GM13976 (cell line): ENCODE data around the gene SOS1.
"Not testable (repeated sequence)": the region's sequence is repeated elsewhere in the genome, so short reads cannot be mapped to it uniquely, and the experiment has no call there.

Experiments
- DNase-seq: peaks from one replicate; pipeline ENCODE4 v3.0.0; 2012; ENCODE audit warnings: low spot score
- in situ Hi-C: fragments of 300-500 bp; cut with MboI; formaldehyde crosslinking; loops from one replicate; pipeline ENCODE4 v1.12.0; 2022; ENCODE audit warnings: low sequenced_read_pairs, mixed read lengths, inconsistent platforms; ENCODE audit not compliant: unreplicated experiment
- TF ChIP-seq, protein P1 (sequence below): IDR thresholded peaks from 2 replicates; pipeline ENCODE4 v1.5.1; 2012; ENCODE audit warnings: borderline replicate concordance, mild to moderate bottlenecking; ENCODE audit not compliant: insufficient read depth; ENCODE audit errors: extremely low read depth, missing control alignments, control extremely low read depth

Gene SOS1

GRCh38 chr2:39138837-39139211, 18.0 kb upstream of the SOS1 start:
- DNase-seq, result no peak
- TF ChIP-seq, protein P1, sequence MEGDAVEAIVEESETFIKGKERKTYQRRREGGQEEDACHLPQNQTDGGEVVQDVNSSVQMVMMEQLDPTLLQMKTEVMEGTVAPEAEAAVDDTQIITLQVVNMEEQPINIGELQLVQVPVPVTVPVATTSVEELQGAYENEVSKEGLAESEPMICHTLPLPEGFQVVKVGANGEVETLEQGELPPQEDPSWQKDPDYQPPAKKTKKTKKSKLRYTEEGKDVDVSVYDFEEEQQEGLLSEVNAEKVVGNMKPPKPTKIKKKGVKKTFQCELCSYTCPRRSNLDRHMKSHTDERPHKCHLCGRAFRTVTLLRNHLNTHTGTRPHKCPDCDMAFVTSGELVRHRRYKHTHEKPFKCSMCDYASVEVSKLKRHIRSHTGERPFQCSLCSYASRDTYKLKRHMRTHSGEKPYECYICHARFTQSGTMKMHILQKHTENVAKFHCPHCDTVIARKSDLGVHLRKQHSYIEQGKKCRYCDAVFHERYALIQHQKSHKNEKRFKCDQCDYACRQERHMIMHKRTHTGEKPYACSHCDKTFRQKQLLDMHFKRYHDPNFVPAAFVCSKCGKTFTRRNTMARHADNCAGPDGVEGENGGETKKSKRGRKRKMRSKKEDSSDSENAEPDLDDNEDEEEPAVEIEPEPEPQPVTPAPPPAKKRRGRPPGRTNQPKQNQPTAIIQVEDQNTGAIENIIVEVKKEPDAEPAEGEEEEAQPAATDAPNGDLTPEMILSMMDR, result no peak
- in situ Hi-C loops, result no loop called here

DNA sequence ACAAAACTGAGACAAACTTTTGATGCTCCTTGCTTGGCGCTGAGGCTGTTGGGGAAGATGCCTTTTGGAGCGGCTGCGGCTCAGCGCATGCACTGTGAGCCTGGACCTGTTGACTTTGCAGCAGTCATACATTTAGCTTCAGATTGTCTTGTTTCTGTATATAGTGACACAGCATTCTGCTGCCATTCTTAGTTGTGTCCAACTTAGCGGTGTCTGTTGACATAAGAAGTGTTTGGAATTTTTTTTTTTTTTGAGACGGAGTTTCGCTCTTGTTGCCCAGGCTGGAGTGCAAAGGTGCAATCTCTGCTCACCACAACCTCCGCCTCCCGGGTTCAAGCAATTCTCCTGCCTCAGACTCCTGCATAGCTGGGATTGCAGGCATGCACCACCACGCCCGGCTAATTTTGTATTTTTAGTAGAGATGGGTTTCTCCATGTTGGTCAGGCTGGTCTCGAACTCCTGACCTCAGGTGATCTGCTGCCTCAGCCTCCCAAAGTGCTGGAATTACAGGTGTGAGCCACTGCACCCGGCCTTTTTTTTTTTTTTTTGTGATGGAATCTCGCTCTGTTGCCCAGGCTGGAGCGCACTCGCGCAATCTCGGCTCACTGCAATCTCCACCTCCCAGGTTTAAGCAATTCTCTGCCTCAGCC, 17.5 kb upstream of the SOS1 start:
- in situ Hi-C loops, DNase-seq: not testable (repeated sequence)

- in situ Hi-C loops, result no loop called here
These were observed 15.9 kb upstream of the SOS1 start for GRCh38 chr2:39136799-39137198.

GRCh38 chr2:39135690-39136259, 14.9 kb upstream of the SOS1 start:
- TF ChIP-seq, protein P1, result no peak
- in situ Hi-C loops, result no loop called here
- no peak for DNase-seq

More at GRCh38 chr2:39136799-39137198, 15.9 kb upstream of the SOS1 start:
- TF ChIP-seq, protein P1, result no peak
- no peak for DNase-seq

DNA sequence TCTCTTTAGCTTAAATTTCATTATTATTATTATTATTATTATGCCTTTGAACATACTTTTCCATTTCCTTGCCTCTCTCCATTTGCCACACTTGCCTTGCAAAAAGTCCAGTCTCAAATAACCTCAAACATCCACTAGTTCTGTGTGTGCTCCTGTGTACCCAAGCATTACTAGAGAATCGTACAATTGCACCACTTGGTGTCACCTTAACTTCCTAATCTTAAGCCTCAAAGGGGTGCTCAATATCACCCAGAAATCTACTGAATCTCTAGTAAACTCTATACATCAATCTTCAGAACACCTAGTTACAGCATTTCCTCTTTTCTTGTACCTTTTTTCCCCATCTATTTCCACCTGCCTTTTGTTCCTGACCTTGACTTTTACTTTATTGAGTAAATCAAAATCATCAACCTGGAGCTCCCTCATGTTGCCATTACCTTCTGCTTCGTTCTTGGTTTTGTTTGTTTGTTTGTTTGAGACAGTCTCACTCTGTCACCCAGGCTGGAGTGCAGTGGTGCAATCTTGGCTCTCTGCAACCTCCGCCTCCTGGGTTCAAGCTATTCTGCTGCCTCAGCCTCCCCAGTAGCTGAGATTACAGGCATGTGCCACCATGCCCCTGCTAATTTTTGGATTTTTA, 12.5 kb upstream of the SOS1 start:
- in situ Hi-C loops, result no loop called here
- no peak for DNase-seq
- TF ChIP-seq, protein P1, result no peak

DNA sequence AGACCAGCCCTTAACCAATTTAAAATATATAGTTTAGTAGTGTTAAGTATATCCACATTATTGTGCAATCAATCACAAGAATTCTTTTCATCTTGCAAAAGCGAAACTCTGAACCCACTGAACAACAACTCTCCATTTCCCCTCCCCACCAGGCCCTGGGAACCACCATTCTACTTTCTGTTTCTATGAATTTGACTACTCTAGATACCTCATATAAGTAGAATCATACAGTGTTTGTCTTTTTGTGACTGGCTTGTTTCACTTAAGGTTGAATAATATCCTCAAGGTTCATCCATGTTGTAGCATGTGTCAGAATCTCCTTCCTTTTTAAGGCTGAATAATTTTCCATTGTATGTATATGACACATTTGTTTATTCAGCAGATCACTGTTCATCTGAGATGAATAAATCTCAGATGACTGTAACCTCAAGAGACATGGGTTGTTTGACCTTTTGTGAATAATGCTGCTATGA, 8.1 kb upstream of the SOS1 start:
- TF ChIP-seq, protein P1, result no peak
- DNase-seq, result no peak
- in situ Hi-C loops, result loop anchor here (10.0 kb wide), 1 partner anchor 96 kb away; no protein-coding TSS in a partner anchor

GRCh38 chr2:39127973-39128372, 7.1 kb upstream of the SOS1 start:
- DNase-seq, result no peak
- in situ Hi-C loops, result loop anchor here (10.0 kb wide), 1 partner anchor 97 kb away; no protein-coding TSS in a partner anchor
- TF ChIP-seq, protein P1, result no peak
